Spleen (tissue), 11 donors: ENCODE results near the gene AGBL3. TPM values are rescaled to one million over a fixed set of nuclear protein-coding genes. Genes with fewer than 3 reads are reported as not detected.

Experiments
- DNase-seq: peaks from one replicate; pipeline ENCODE4 v3.0.0-alpha.2; 2020
- H3K27ac ChIP-seq, 8 donors: fragments of 200-600 bp; sonication (generic) in 7 of 8; 1 replicate in 4 of 8; 2 replicates in 4 of 8; pipeline versions ENCODE4 v1.5.0 to v1.8.0; 2016 to 2021; ENCODE audit warnings: inconsistent platforms in 4 of 8, mild to moderate bottlenecking in 4 of 8, moderate library complexity in 1 of 8
- H3K27me3 ChIP-seq, 7 donors: fragments of 200-600 bp; sonication (generic) in 6 of 7; replicated peaks in 1 of 7; 1 replicate in 4 of 7; 2 replicates in 3 of 7; pipeline versions ENCODE4 v1.5.0 to v1.8.0; 2016 to 2021; ENCODE audit warnings: inconsistent platforms in 3 of 7, mild to moderate bottlenecking in 1 of 7
- H3K36me3 ChIP-seq, 6 donors: fragments of 200-600 bp; sonication (generic) in 5 of 6; 1 replicate in 4 of 6; 2 replicates in 2 of 6; pipeline versions ENCODE4 v1.5.0 to v1.8.0; 2016 to 2021; ENCODE audit warnings: inconsistent platforms in 2 of 6
- H3K4me1 ChIP-seq, 6 donors: fragments of 200-600 bp; sonication (generic) in 5 of 6; 1 replicate in 3 of 6; 2 replicates in 3 of 6; pipeline versions ENCODE4 v1.5.0 to v1.8.0; 2016 to 2021; ENCODE audit warnings: inconsistent platforms in 3 of 6
- H3K4me3 ChIP-seq, 8 donors: fragments of 200-600 bp; sonication (generic) in 7 of 8; 1 replicate in 4 of 8; 2 replicates in 4 of 8; pipeline versions ENCODE4 v1.5.0 to v1.8.0; 2016 to 2021; ENCODE audit warnings: inconsistent platforms in 4 of 8, mild to moderate bottlenecking in 4 of 8, moderate library complexity in 2 of 8
- H3K9me3 ChIP-seq, 8 donors: fragments of 200-600 bp; sonication (generic) in 7 of 8; 1 replicate in 4 of 8; 2 replicates in 4 of 8; pipeline versions ENCODE4 v1.5.0 to v1.8.0; 2016 to 2021; ENCODE audit warnings: inconsistent platforms in 4 of 8
- CTCF ChIP-seq, 11 experiments: fragments of 200-600 bp in 7 of 11; fragments of 450-650 bp in 4 of 11; sonication (generic) in 4 of 11; IDR thresholded peaks in 8 of 11; conservative IDR thresholded peaks in 3 of 11; 1 replicate in 7 of 11; 2 replicates in 4 of 11; pipeline versions ENCODE4 v1.4.0 to v1.8.0; 2016 to 2021; ENCODE audit warnings: antibody characterized with exemption in 11 of 11, inconsistent platforms in 4 of 11, mild to moderate bottlenecking in 1 of 11
- POLR2A ChIP-seq, 3 donors: fragments of 450-650 bp; IDR thresholded peaks; one replicate each; pipeline ENCODE4 v1.5.1; 2017; ENCODE audit warnings: antibody characterized with exemption in 3 of 3, mild to moderate bottlenecking in 1 of 3
- POLR2AphosphoS5 ChIP-seq, 3 donors: sonication (generic); formaldehyde crosslinking; IDR thresholded peaks; one replicate each; pipeline ENCODE4 v1.5.1; 2017; ENCODE audit warnings: antibody characterized with exemption in 3 of 3
- WGBS, 5 donors: extraction: QIAGEN DNeasy Blood & Tissue Kit in 3 of 5; methylation state at CpG; one replicate each; pipeline versions ENCODE4 v1.1.5 to v1.1.7; 2013 to 2018; 5-methylcytosine and 5-hydroxymethylcytosine counted together
- intact Hi-C: fragments of 100-400 bp; cut with DNase I; formaldehyde crosslinking; loops from one replicate; pipeline ENCODE4 v1.15.0; 2023; ENCODE audit warnings: low total_unique reads
- polyA plus RNA-seq, 3 donors: library from polyadenylated mRNA; stranded (reverse); fragments of 200-250 nt; gene quantifications; one replicate each; pipeline ENCODE4 v1.2.1, GENCODE V29; 2013
- total RNA-seq, 7 donors: library from RNA; depleted of rRNA in 3 of 7; stranded (reverse); fragments of >200 nt in 3 of 7; fragmentation: NEBNext Ultra II Directional in 4 of 7; extraction: Animal tissue kit (Norgen Biotek cat#: 25700) in 4 of 7; gene quantifications; one replicate each; pipeline versions ENCODE4 v1.1.0 to v1.2.1, GENCODE V29; 2016 to 2021
- donor health status: healthy with polysubstance abuse.
- donor health status: DM: no; HTN: no; CAD: no; lungs with moderate emphysema.
- donor health status: DM: no; HTN: no; CAD: no.
- donor health status: Bipolar disorder and iron deficiency.
- donor health status: healthy.
- donor health status: DM: no; HTN: no; CAD: no.
- donor health status: DM: yes; HTN: yes; CAD: no.

The AGBL3 gene
- total and polyA plus RNA-seq, 10 donors = 1.2 to 12.9 (median 4.9) TPM

GRCh38 chr7:135161669-135162068 is 175.4 kb downstream of the AGBL3 start:
- H3K9me3 ChIP-seq = peaks cover 0 to 12% (median 6%) of the 10 kb centered on the region in 8 donors
- TF ChIP-seq POLR2AphosphoS5 (IDR thresholded peaks at IDR 0.05) (peak in 2 of 3 donors; percentile 21 to 42), CTCF (IDR thresholded peaks at IDR 0.05 in 8 of 11, conservative IDR thresholded peaks at IDR 0.05 in 3 of 11) (no peak)
- intact Hi-C loops = loop anchor here (10.0 kb wide), 1 partner anchor 177 kb away; the partner anchor contains the start of gene AGBL3
- H3K4me1 ChIP-seq = peaks cover 72 to 87% (median 85%) of the 10 kb centered on the region in 6 donors
- no peaks in the 10 kb centered on the region for H3K27me3 ChIP-seq
- WGBS, 5 donors = 69 to 78% (median 75%) methylated on average over 6 of the region's 6 CpGs
- H3K4me3 ChIP-seq = no peak overlapping the region
- DNase-seq = no peak
- peaks cover 0 to 75% (median 22%) of the 10 kb centered on the region in 6 donors for H3K36me3 ChIP-seq
- peak overlapping the region; percentile 4 to 98 (median 78) for H3K27ac ChIP-seq

- peaks cover 75 to 92% (median 86%) of the 10 kb centered on the region in 6 donors for H3K4me1 ChIP-seq
- intact Hi-C loops = loop anchor here (10.0 kb wide), 1 partner anchor 178 kb away; the partner anchor contains the start of gene AGBL3
- no peak overlapping the region for H3K4me3 ChIP-seq
- H3K27me3 ChIP-seq = no peaks in the 10 kb centered on the region
- peaks cover 0 to 75% (median 25%) of the 10 kb centered on the region in 6 donors for H3K36me3 ChIP-seq
- DNase-seq = no peak
- peaks cover 0 to 6% (median 0%) of the 10 kb centered on the region in 8 donors for H3K9me3 ChIP-seq
- WGBS, 5 donors = 95 to 100% (median 98%) methylated on average over 2 of the region's 2 CpGs
- peak overlapping the region in 7 of 8 donors; percentile 4 to 98 (median 81) for H3K27ac ChIP-seq
- TF ChIP-seq CTCF (IDR thresholded peaks at IDR 0.05 in 8 of 11, conservative IDR thresholded peaks at IDR 0.05 in 3 of 11) (no peak), POLR2AphosphoS5 (IDR thresholded peaks at IDR 0.05) (no peak), POLR2A (IDR thresholded peaks at IDR 0.05) (no peak)
These were observed 176.2 kb downstream of the AGBL3 start for GRCh38 chr7:135162382-135163001.

- Histone ChIP-seq H3K9me3 (peaks cover 0 to 6% (median 0%) of the 10 kb centered on the region in 8 donors), H3K27ac (peak overlapping the region; percentile 46 to 100 (median 96)), H3K36me3 (peaks cover 0 to 76% (median 29%) of the 10 kb centered on the region in 6 donors), H3K4me1 (peaks cover 75 to 91% (median 86%) of the 10 kb centered on the region in 6 donors), H3K27me3 (no peaks in the 10 kb centered on the region), H3K4me3 (no peak overlapping the region)
- intact Hi-C loops = loop anchor here (10.0 kb wide), 1 partner anchor 180 kb away; the partner anchor contains the start of gene AGBL3
- DNase-seq = peak; percentile 84
- TF ChIP-seq POLR2A (IDR thresholded peaks at IDR 0.05) (no peak), POLR2AphosphoS5 (IDR thresholded peaks at IDR 0.05) (peak; percentile 27 to 77 (median 69)), CTCF (IDR thresholded peaks at IDR 0.05 in 8 of 11, conservative IDR thresholded peaks at IDR 0.05 in 3 of 11) (peak in 2 of 11 experiments; percentile 15 to 19)
- 70 to 80% (median 76%) methylated on average over 15 to 18 of the region's 18 CpGs for WGBS, 5 donors
These were observed 178.2 kb downstream of the AGBL3 start for GRCh38 chr7:135164357-135165061.
